ENCODE results near the gene CUL5.

The CUL5 gene

GRCh38 chr11:108008656-108009496, at the start of gene CUL5:
Gene CUL5 (plus strand): TSS chr11:108008898. CDS start chr11:108009349, 451 bp downstream.
- DNase-seq (ENCODE audit: low read depth) = peak; percentile 82

GRCh38 chr11:107961480-107961879, 47.2 kb upstream of the CUL5 start:
- no peak for DNase-seq (ENCODE audit: low read depth)

- DNase-seq (ENCODE audit: low read depth) = no peak
Observed at GRCh38 chr11:107962181-107962580, 46.5 kb upstream of the CUL5 start.

GRCh38 chr11:107963091-107963490, 45.6 kb upstream of the CUL5 start:
- no peak for DNase-seq (ENCODE audit: low read depth)

- DNase-seq (ENCODE audit: low read depth) = no peak
Observed at GRCh38 chr11:107969219-107969618, 39.5 kb upstream of the CUL5 start.

GRCh38 chr11:107970049-107970448, 38.6 kb upstream of the CUL5 start:
- no peak for DNase-seq (ENCODE audit: low read depth)

GRCh38 chr11:107973641-107974040, 35.1 kb upstream of the CUL5 start:
- DNase-seq (ENCODE audit: low read depth) = no peak

- no peak for DNase-seq (ENCODE audit: low read depth)
Observed at GRCh38 chr11:107988397-107989158, 20.1 kb upstream of the CUL5 start.

GRCh38 chr11:107991868-107992414, 16.8 kb upstream of the CUL5 start:
- no peak for DNase-seq (ENCODE audit: low read depth)

GRCh38 chr11:107996006-107996776, 12.5 kb upstream of the CUL5 start:
- DNase-seq (ENCODE audit: low read depth) = no peak

- DNase-seq (ENCODE audit: low read depth) = no peak
Observed at GRCh38 chr11:107998761-107999160, 9.9 kb upstream of the CUL5 start.

GRCh38 chr11:107999759-108000455, 8.8 kb upstream of the CUL5 start:
- no peak for DNase-seq (ENCODE audit: low read depth)

GRCh38 chr11:108002476-108002875, 6.2 kb upstream of the CUL5 start:
- DNase-seq (ENCODE audit: low read depth) = no peak

GRCh38 chr11:108003623-108004022, 5.1 kb upstream of the CUL5 start:
- no peak for DNase-seq (ENCODE audit: low read depth)

GRCh38 chr11:108007819-108008218, 879 bp upstream of the CUL5 start:
- no peak for DNase-seq (ENCODE audit: low read depth)

GRCh38 chr11:108009497-108010370, 1.0 kb downstream of the CUL5 start:
- no peak for DNase-seq (ENCODE audit: low read depth)

GRCh38 chr11:108012139-108012725, 3.5 kb downstream of the CUL5 start:
- no peak for DNase-seq (ENCODE audit: low read depth)

GRCh38 chr11:108016647-108017046, 7.9 kb downstream of the CUL5 start:
- no peak for DNase-seq (ENCODE audit: low read depth)

- DNase-seq (ENCODE audit: low read depth) = no peak
Observed at GRCh38 chr11:108018708-108019107, 10.0 kb downstream of the CUL5 start.

GRCh38 chr11:108019870-108020540, 11.3 kb downstream of the CUL5 start:
- DNase-seq (ENCODE audit: low read depth) = no peak

Measured in activated gamma-delta T cell treated with anti-CD3 and anti-CD28 coated beads, Interleukin-2, amount 50 U/mL, for 16 hours (primary cell).